ENCODE results near the gene CCDC102A.
"Not testable (repeated sequence)": the region's sequence is repeated elsewhere in the genome, so short reads cannot be mapped to it uniquely, and the experiment has no call there.

CCDC102A gene

GRCh38 chr16:57509231-57509923, 27.0 kb downstream of the CCDC102A start:
- DNase-seq (ENCODE audit: low spot score in 2 of 2) (no peak), ATAC-seq (replicated peaks; ENCODE audit: extremely low read depth, poor library complexity, severe bottlenecking) (no peak)
- peaks cover 16% of the 10 kb centered on the region for H3K27me3 Mint-ChIP-seq
- peaks cover 2% of the 10 kb centered on the region for H3K36me3 Mint-ChIP-seq (ENCODE audit: insufficient read depth)
- no peaks in the 10 kb centered on the region for H3K9me3 Mint-ChIP-seq
- H3K4me1 Mint-ChIP-seq = no peaks in the 10 kb centered on the region
- no peak overlapping the region for H3K4me3 Mint-ChIP-seq
- H3K27ac Mint-ChIP-seq (ENCODE audit: low read depth) = no peak overlapping the region

GRCh38 chr16:57508035-57508425, 28.3 kb downstream of the CCDC102A start:
- no peak for ATAC-seq (replicated peaks; ENCODE audit: extremely low read depth, poor library complexity, severe bottlenecking)

GRCh38 chr16:57507136-57508034, 29.0 kb downstream of the CCDC102A start:
- no peak overlapping the region for H3K27ac Mint-ChIP-seq (ENCODE audit: low read depth)
- no peak for ATAC-seq (replicated peaks; ENCODE audit: extremely low read depth, poor library complexity, severe bottlenecking)
- DNase-seq (ENCODE audit: low spot score in 2 of 2) = no peak
- peaks cover 16% of the 10 kb centered on the region for H3K27me3 Mint-ChIP-seq
- no peak overlapping the region for H3K4me3 Mint-ChIP-seq
- H3K36me3 Mint-ChIP-seq (ENCODE audit: insufficient read depth) = peaks cover 2% of the 10 kb centered on the region
- H3K4me1 Mint-ChIP-seq = no peaks in the 10 kb centered on the region
- H3K9me3 Mint-ChIP-seq = no peaks in the 10 kb centered on the region

More at GRCh38 chr16:57508035-57508425, 28.3 kb downstream of the CCDC102A start:
- DNase-seq (ENCODE audit: low spot score in 2 of 2) = no peak
- H3K36me3 Mint-ChIP-seq (ENCODE audit: insufficient read depth) = peaks cover 2% of the 10 kb centered on the region
- H3K27ac Mint-ChIP-seq (ENCODE audit: low read depth) = no peak overlapping the region
- no peaks in the 10 kb centered on the region for H3K9me3 Mint-ChIP-seq
- no peak overlapping the region for H3K4me3 Mint-ChIP-seq
- H3K4me1 Mint-ChIP-seq = no peaks in the 10 kb centered on the region
- peaks cover 16% of the 10 kb centered on the region for H3K27me3 Mint-ChIP-seq

GRCh38 chr16:57505169-57505568, 31.2 kb downstream of the CCDC102A start:
- Mint-ChIP-seq H3K4me1 (peaks cover 8% of the 10 kb centered on the region), H3K27me3 (peaks cover 16% of the 10 kb centered on the region), H3K27ac (ENCODE audit: low read depth) (no peak overlapping the region), H3K36me3 (ENCODE audit: insufficient read depth) (peaks cover 2% of the 10 kb centered on the region), H3K4me3 (no peak overlapping the region), H3K9me3 (no peaks in the 10 kb centered on the region)
- ATAC-seq (replicated peaks; ENCODE audit: extremely low read depth, poor library complexity, severe bottlenecking) (no peak), DNase-seq (ENCODE audit: low spot score in 2 of 2) (no peak)

GRCh38 chr16:57504491-57504890, 31.9 kb downstream of the CCDC102A start:
- H3K9me3 Mint-ChIP-seq = no peaks in the 10 kb centered on the region
- no peak overlapping the region for H3K4me3 Mint-ChIP-seq
- peaks cover 8% of the 10 kb centered on the region for H3K4me1 Mint-ChIP-seq
- ATAC-seq (replicated peaks; ENCODE audit: extremely low read depth, poor library complexity, severe bottlenecking) = no peak
- H3K27me3 Mint-ChIP-seq = peaks cover 16% of the 10 kb centered on the region
- peaks cover 4% of the 10 kb centered on the region for H3K36me3 Mint-ChIP-seq (ENCODE audit: insufficient read depth)
- no peak for DNase-seq (ENCODE audit: low spot score in 2 of 2)
- no peak overlapping the region for H3K27ac Mint-ChIP-seq (ENCODE audit: low read depth)

- H3K36me3 Mint-ChIP-seq (ENCODE audit: insufficient read depth) = peaks cover 4% of the 10 kb centered on the region
- DNase-seq (ENCODE audit: low spot score in 2 of 2) (no peak), ATAC-seq (replicated peaks; ENCODE audit: extremely low read depth, poor library complexity, severe bottlenecking) (no peak)
- H3K4me3 Mint-ChIP-seq = no peak overlapping the region
- H3K27ac Mint-ChIP-seq (ENCODE audit: low read depth) = no peak overlapping the region
- H3K9me3 Mint-ChIP-seq = no peaks in the 10 kb centered on the region
- peaks cover 8% of the 10 kb centered on the region for H3K4me1 Mint-ChIP-seq
- peaks cover 16% of the 10 kb centered on the region for H3K27me3 Mint-ChIP-seq
Measured at GRCh38 chr16:57504001-57504400, 32.4 kb downstream of the CCDC102A start.

- no peak for ATAC-seq (replicated peaks; ENCODE audit: extremely low read depth, poor library complexity, severe bottlenecking)
- Mint-ChIP-seq H3K4me1 (peaks cover 8% of the 10 kb centered on the region), H3K36me3 (ENCODE audit: insufficient read depth) (peaks cover 4% of the 10 kb centered on the region), H3K27me3 (peaks cover 16% of the 10 kb centered on the region), H3K9me3 (no peaks in the 10 kb centered on the region), H3K27ac (ENCODE audit: low read depth) (no peak overlapping the region), H3K4me3 (no peak overlapping the region)
- no peak for DNase-seq (ENCODE audit: low spot score in 2 of 2)
Measured at GRCh38 chr16:57503366-57503765, 33.0 kb downstream of the CCDC102A start.

- ATAC-seq (replicated peaks; ENCODE audit: extremely low read depth, poor library complexity, severe bottlenecking) = no peak
- DNase-seq (ENCODE audit: low spot score in 2 of 2) = no peak
- H3K4me1 Mint-ChIP-seq = peaks cover 8% of the 10 kb centered on the region
- H3K4me3 Mint-ChIP-seq = no peak overlapping the region
- H3K36me3 Mint-ChIP-seq (ENCODE audit: insufficient read depth) = peaks cover 5% of the 10 kb centered on the region
- H3K27ac Mint-ChIP-seq (ENCODE audit: low read depth) = no peak overlapping the region
- no peaks in the 10 kb centered on the region for H3K9me3 Mint-ChIP-seq
- peaks cover 13% of the 10 kb centered on the region for H3K27me3 Mint-ChIP-seq
Measured at GRCh38 chr16:57502048-57502775, 34.2 kb downstream of the CCDC102A start.

- no peak overlapping the region for H3K27ac Mint-ChIP-seq (ENCODE audit: low read depth)
- peaks cover 8% of the 10 kb centered on the region for H3K4me1 Mint-ChIP-seq
- no peaks in the 10 kb centered on the region for H3K9me3 Mint-ChIP-seq
- H3K27me3 Mint-ChIP-seq = peaks cover 6% of the 10 kb centered on the region
- peaks cover 5% of the 10 kb centered on the region for H3K36me3 Mint-ChIP-seq (ENCODE audit: insufficient read depth)
- DNase-seq (ENCODE audit: low spot score in 2 of 2) = no peak
- ATAC-seq (replicated peaks; ENCODE audit: extremely low read depth, poor library complexity, severe bottlenecking) = no peak
- no peak overlapping the region for H3K4me3 Mint-ChIP-seq
Measured at GRCh38 chr16:57501492-57501891, 34.9 kb downstream of the CCDC102A start.

- H3K4me1 Mint-ChIP-seq = peaks cover 8% of the 10 kb centered on the region
- no peaks in the 10 kb centered on the region for H3K9me3 Mint-ChIP-seq
- no peak overlapping the region for H3K4me3 Mint-ChIP-seq
- DNase-seq (ENCODE audit: low spot score in 2 of 2) (no peak), ATAC-seq (replicated peaks; ENCODE audit: extremely low read depth, poor library complexity, severe bottlenecking) (no peak)
- peaks cover 5% of the 10 kb centered on the region for H3K36me3 Mint-ChIP-seq (ENCODE audit: insufficient read depth)
- no peaks in the 10 kb centered on the region for H3K27me3 Mint-ChIP-seq
- H3K27ac Mint-ChIP-seq (ENCODE audit: low read depth) = no peak overlapping the region
Measured at GRCh38 chr16:57500578-57501111, 35.7 kb downstream of the CCDC102A start.

GRCh38 chr16:57499941-57500340, 36.4 kb downstream of the CCDC102A start:
- H3K4me1 Mint-ChIP-seq; H3K27ac Mint-ChIP-seq (ENCODE audit: low read depth); ATAC-seq (replicated peaks; ENCODE audit: extremely low read depth, poor library complexity, severe bottlenecking); DNase-seq (ENCODE audit: low spot score in 2 of 2); H3K36me3 Mint-ChIP-seq (ENCODE audit: insufficient read depth); H3K4me3 Mint-ChIP-seq; H3K27me3 Mint-ChIP-seq; H3K9me3 Mint-ChIP-seq: not testable (repeated sequence)

- Mint-ChIP-seq H3K4me3 (no peak overlapping the region), H3K9me3 (no peaks in the 10 kb centered on the region), H3K27me3 (no peaks in the 10 kb centered on the region), H3K36me3 (ENCODE audit: insufficient read depth) (peaks cover 5% of the 10 kb centered on the region), H3K27ac (ENCODE audit: low read depth) (no peak overlapping the region), H3K4me1 (peaks cover 8% of the 10 kb centered on the region)
- DNase-seq (ENCODE audit: low spot score in 2 of 2) (no peak), ATAC-seq (replicated peaks; ENCODE audit: extremely low read depth, poor library complexity, severe bottlenecking) (no peak)
Measured at GRCh38 chr16:57498031-57498430, 38.3 kb downstream of the CCDC102A start.

Data from central memory CD8-positive, alpha-beta T cell (primary cell).